ENCODE measurements around the gene ACLY.
A peak's percentile ranks its signal among the peaks of the same experiment; 100 is the strongest.

Gene ACLY

GRCh38 chr17:41918314-41919164 lies at the start of gene ACLY:
ACLY (minus strand) TSS chr17:41918951; CDS start chr17:41913873, 5,078 bp downstream.
- peak; percentile 87 to 97 (median 90) for DNase-seq (ENCODE audit: low read depth in 4 of 4, low spot score in 1 of 4)

GRCh38 chr17:41967921-41968578 lies 49.3 kb upstream of the ACLY start:
- DNase-seq (ENCODE audit: low read depth in 4 of 4, low spot score in 1 of 4): no peak

GRCh38 chr17:41967141-41967920 lies 48.6 kb upstream of the ACLY start:
- DNase-seq (ENCODE audit: low read depth in 4 of 4, low spot score in 1 of 4): peak in 2 of 4 experiments; percentile 8 to 21

- peak; percentile 77 to 88 (median 86) for DNase-seq (ENCODE audit: low read depth in 4 of 4, low spot score in 1 of 4)
These were observed 47.9 kb upstream of the ACLY start, which contains the start of gene CNP for GRCh38 chr17:41966463-41967140. CNP (plus strand) TSS chr17:41966795; CDS start chr17:41966885, 90 bp downstream.

- DNase-seq (ENCODE audit: low read depth in 4 of 4, low spot score in 1 of 4): peak in 3 of 4 experiments; percentile 44 to 78 (median 56)
These were observed 47.1 kb upstream of the ACLY start for GRCh38 chr17:41965694-41966462.

GRCh38 chr17:41962768-41963434 lies 44.1 kb upstream of the ACLY start:
- peak; percentile 45 to 53 (median 48) for DNase-seq (ENCODE audit: low read depth in 4 of 4, low spot score in 1 of 4)

- DNase-seq (ENCODE audit: low read depth in 4 of 4, low spot score in 1 of 4): no peak
These were observed 43.4 kb upstream of the ACLY start for GRCh38 chr17:41962111-41962510.

- no peak for DNase-seq (ENCODE audit: low read depth in 4 of 4, low spot score in 1 of 4)
These were observed 40.8 kb upstream of the ACLY start for GRCh38 chr17:41959336-41960095.

GRCh38 chr17:41959030-41959335 lies 40.2 kb upstream of the ACLY start:
- no peak for DNase-seq (ENCODE audit: low read depth in 4 of 4, low spot score in 1 of 4)

- no peak for DNase-seq (ENCODE audit: low read depth in 4 of 4, low spot score in 1 of 4)
These were observed 39.2 kb upstream of the ACLY start for GRCh38 chr17:41957869-41958439.

- DNase-seq (ENCODE audit: low read depth in 4 of 4, low spot score in 1 of 4): no peak
These were observed 38.5 kb upstream of the ACLY start for GRCh38 chr17:41957031-41957868.

GRCh38 chr17:41956522-41956921 lies 37.8 kb upstream of the ACLY start:
- no peak for DNase-seq (ENCODE audit: low read depth in 4 of 4, low spot score in 1 of 4)

- no peak for DNase-seq (ENCODE audit: low read depth in 4 of 4, low spot score in 1 of 4)
These were observed 30.2 kb upstream of the ACLY start for GRCh38 chr17:41948762-41949460.

GRCh38 chr17:41944943-41945342 lies 26.2 kb upstream of the ACLY start:
- DNase-seq (ENCODE audit: low read depth in 4 of 4, low spot score in 1 of 4): no peak

- DNase-seq (ENCODE audit: low read depth in 4 of 4, low spot score in 1 of 4): no peak
These were observed 24.7 kb upstream of the ACLY start for GRCh38 chr17:41943492-41943891.

GRCh38 chr17:41942626-41943373 lies 24.0 kb upstream of the ACLY start:
- no peak for DNase-seq (ENCODE audit: low read depth in 4 of 4, low spot score in 1 of 4)
